ENCODE data around the gene TFCP2L1.

GRCh38 chr2:121237336-121237979 lies 47.5 kb downstream of the TFCP2L1 start:
- TF ChIP-seq EZH2 (IDR thresholded peaks at IDR 0.05): no peak
- TF ChIP-seq POLR2AphosphoS5 (IDR thresholded peaks at IDR 0.05; ENCODE audit: borderline replicate concordance, low read depth, low read length): no peak

All from SK-N-MC (cell line).